Natural killer cell (primary cell): ENCODE measurements around the gene CMAS. TPM values are rescaled to one million over a fixed set of nuclear protein-coding genes. Genes with fewer than 3 reads are reported as not detected.

Experiments used
- ATAC-seq, 3 donors: fragments of 150-1000 bp in 2 of 3; fragments of 200-7000 bp in 1 of 3; cut with Tn5 transposase; 1 replicate in 1 of 3; 2 replicates in 2 of 3; pipeline ENCODE4 v1.10.0; 2021; ENCODE audit warnings: mild to moderate bottlenecking in 2 of 3, moderate library complexity in 2 of 3
- DNase-seq, 2 donors: peaks; one replicate each; pipeline versions ENCODE4 v3.0.0 to v3.0.0-alpha.2; 2013 to 2021; ENCODE audit warnings: mixed read lengths in 1 of 2
- H3K27ac ChIP-seq: one replicate; pipeline ENCODE4 v1.5.1; 2013; ENCODE audit warnings: mild to moderate bottlenecking, low read length
- H3K27me3 ChIP-seq: one replicate; pipeline ENCODE4 v1.6.1; 2013; ENCODE audit warnings: low read length; ENCODE audit not compliant: control insufficient read depth, insufficient read depth
- H3K36me3 ChIP-seq: one replicate; pipeline ENCODE4 v1.6.1; 2013; ENCODE audit warnings: low read length; ENCODE audit not compliant: control insufficient read depth, insufficient read depth
- H3K4me1 ChIP-seq: one replicate; pipeline ENCODE4 v1.6.1; 2013; ENCODE audit warnings: low read length; ENCODE audit not compliant: control insufficient read depth, insufficient read depth
- H3K4me3 ChIP-seq: one replicate; pipeline ENCODE4 v1.5.1; 2013; ENCODE audit warnings: low read length
- H3K9me3 ChIP-seq: one replicate; pipeline ENCODE4 v1.6.1; 2013; ENCODE audit warnings: low read length; ENCODE audit not compliant: control insufficient read depth, insufficient read depth
- H3K27ac Mint-ChIP-seq, 2 donors: one replicate each; pipeline ENCODE4 v1.8.0; 2022; ENCODE audit warnings: mild to moderate bottlenecking in 2 of 2, mixed read lengths in 2 of 2, moderate library complexity in 1 of 2
- H3K27me3 Mint-ChIP-seq, 2 donors: one replicate each; pipeline ENCODE4 v1.8.0; 2022; ENCODE audit warnings: low read depth in 2 of 2, mixed read lengths in 2 of 2
- H3K36me3 Mint-ChIP-seq: one replicate; pipeline ENCODE4 v1.8.0; 2022; ENCODE audit warnings: mixed read lengths
- H3K4me1 Mint-ChIP-seq, 2 donors: one replicate each; pipeline ENCODE4 v1.8.0; 2022; ENCODE audit warnings: mixed read lengths in 2 of 2
- H3K4me3 Mint-ChIP-seq: one replicate; pipeline ENCODE4 v1.8.0; 2022; ENCODE audit warnings: mild to moderate bottlenecking, moderate library complexity, mixed read lengths
- H3K9me3 Mint-ChIP-seq, 2 donors: one replicate each; pipeline ENCODE4 v1.8.0; 2022; ENCODE audit warnings: mixed read lengths in 2 of 2
- CTCF ChIP-seq: fragments of 200-600 bp; IDR thresholded peaks from one replicate; pipeline ENCODE4 v1.8.0; 2022; ENCODE audit warnings: antibody characterized with exemption
- WGBS: methylation state at CpG from one replicate; pipeline ENCODE4 v1.1.7; 2013; ENCODE audit warnings: missing lambda C conversion rate; ENCODE audit not compliant: insufficient coverage; 5-methylcytosine and 5-hydroxymethylcytosine counted together
- intact Hi-C: fragments of 100-400 bp; cut with micrococcal nuclease; formaldehyde crosslinking; loops from one replicate; pipeline ENCODE4 v1.14.2; 2022
- total RNA-seq, 4 donors: library from RNA; stranded (reverse); fragments of 120-200 nt in 1 of 4; gene quantifications; one replicate each; pipeline versions ENCODE4 v1.2.3 to v1.2.4, GENCODE V29; 2013 to 2022

The CMAS gene
- total RNA-seq, 3 donors from 2014 or later (not counting 1 experiment from before 2014, with no cell fraction given): 10.0 to 19.8 (median 13.7) TPM

GRCh38 chr12:22105542-22105941, 59.5 kb downstream of the CMAS start:
- Mint-ChIP-seq H3K27ac (no peak overlapping the region), H3K27me3 (peaks cover 3 to 5% of the 10 kb centered on the region in 2 donors), H3K9me3 (no peaks in the 10 kb centered on the region), H3K4me3 (no peak overlapping the region), H3K4me1 (peaks cover 0 to 10% of the 10 kb centered on the region in 2 donors), H3K36me3 (no peaks in the 10 kb centered on the region)
- ATAC-seq (no peak), DNase-seq (no peak)
- intact Hi-C loops: no loop called here
- H3K4me1 ChIP-seq: peaks cover 10% of the 10 kb centered on the region
- H3K27ac ChIP-seq: no peak overlapping the region
- H3K27me3 ChIP-seq: no peaks in the 10 kb centered on the region
- no peaks in the 10 kb centered on the region for H3K36me3 ChIP-seq
- TF ChIP-seq CTCF: no peak
- no peak overlapping the region for H3K4me3 ChIP-seq
- no peaks in the 10 kb centered on the region for H3K9me3 ChIP-seq

GRCh38 chr12:22110176-22110575, 64.2 kb downstream of the CMAS start:
- Mint-ChIP-seq H3K4me1 (no peaks in the 10 kb centered on the region), H3K9me3 (no peaks in the 10 kb centered on the region), H3K27ac (no peak overlapping the region), H3K36me3 (no peaks in the 10 kb centered on the region), H3K4me3 (no peak overlapping the region), H3K27me3 (peaks cover 5 to 8% of the 10 kb centered on the region in 2 donors)
- H3K27me3 ChIP-seq: no peaks in the 10 kb centered on the region
- WGBS: 63% methylated on average over 1 of the region's 3 CpGs
- H3K4me3 ChIP-seq: no peak overlapping the region
- H3K9me3 ChIP-seq: no peaks in the 10 kb centered on the region
- TF ChIP-seq CTCF: no peak
- no peaks in the 10 kb centered on the region for H3K4me1 ChIP-seq
- ATAC-seq (no peak), DNase-seq (peak in 1 of 2 donors; percentile 9)
- intact Hi-C loops: no loop called here
- no peaks in the 10 kb centered on the region for H3K36me3 ChIP-seq
- H3K27ac ChIP-seq: no peak overlapping the region

Other genes starting within 250 kb of the CMAS start
- gene ABCC9, start 104.8 kb upstream of the CMAS start, total RNA-seq: under 1 TPM in 2 of 3 donors, not detected in 1; 0.02 to 0.05 TPM